DMS53 treated with DMSO at 0.1 percent for 48 hours (cell line): ENCODE data around the gene SLC15A1.

Experiments
- DNase-seq: peaks from one replicate; lab custom pipeline; 2025; ENCODE audit not compliant: unreplicated experiment; lab: John Stamatoyannopoulos, UW

Gene SLC15A1

GRCh38 chr13:98707281-98707999, 45.0 kb downstream of the SLC15A1 start:
- DNase-seq, result no peak

GRCh38 chr13:98706446-98707110, 45.9 kb downstream of the SLC15A1 start:
- DNase-seq, result peak; percentile 0

- DNase-seq, result no peak
These were observed 54.7 kb downstream of the SLC15A1 start for GRCh38 chr13:98697791-98698190.

- no peak for DNase-seq
These were observed 58.7 kb downstream of the SLC15A1 start for GRCh38 chr13:98693756-98694155.

- no peak for DNase-seq
These were observed 61.1 kb downstream of the SLC15A1 start for GRCh38 chr13:98691360-98691759.

GRCh38 chr13:98690348-98691022, 62.0 kb downstream of the SLC15A1 start:
- DNase-seq, result no peak

- DNase-seq, result no peak
These were observed 63.0 kb downstream of the SLC15A1 start for GRCh38 chr13:98689347-98689968.

GRCh38 chr13:98688373-98688772, 64.1 kb downstream of the SLC15A1 start:
- no peak for DNase-seq

GRCh38 chr13:98687319-98687718, 65.2 kb downstream of the SLC15A1 start:
- DNase-seq, result no peak

- DNase-seq, result no peak
These were observed 66.2 kb downstream of the SLC15A1 start for GRCh38 chr13:98686270-98686669.

GRCh38 chr13:98685146-98685545, 67.3 kb downstream of the SLC15A1 start:
- no peak for DNase-seq

- DNase-seq, result no peak
These were observed 71.4 kb downstream of the SLC15A1 start for GRCh38 chr13:98681049-98681448.

GRCh38 chr13:98678741-98679140, 73.7 kb downstream of the SLC15A1 start:
- no peak for DNase-seq

- DNase-seq, result no peak
These were observed 75.1 kb downstream of the SLC15A1 start for GRCh38 chr13:98677398-98677797.

GRCh38 chr13:98676239-98676638, 76.2 kb downstream of the SLC15A1 start:
- DNase-seq, result no peak

GRCh38 chr13:98675837-98676236, 76.6 kb downstream of the SLC15A1 start:
- no peak for DNase-seq

- no peak for DNase-seq
These were observed 77.4 kb downstream of the SLC15A1 start for GRCh38 chr13:98675066-98675465.

- peak; percentile 31 for DNase-seq
These were observed 79.4 kb downstream of the SLC15A1 start for GRCh38 chr13:98672947-98673613.

GRCh38 chr13:98668155-98668554, 84.3 kb downstream of the SLC15A1 start:
- DNase-seq, result no peak

- DNase-seq, result no peak
These were observed 86.9 kb downstream of the SLC15A1 start for GRCh38 chr13:98665638-98665995.

- no peak for DNase-seq
These were observed 87.4 kb downstream of the SLC15A1 start for GRCh38 chr13:98664924-98665637.
